HEK293 (cell line): ENCODE data around the gene IGFLR1.

ENCODE experiments used
- CTCF ChIA-PET: fragments of 350-600 bp; formaldehyde crosslinking; extraction: SDS; loops from one replicate; lab custom pipeline; 2021; ENCODE audit warnings: antibody characterized with exemption; lab: Yijun Ruan, JAX
- POLR2A ChIA-PET: fragments of 300-600 bp; formaldehyde crosslinking; extraction: SDS; loops from one replicate; lab custom pipeline; 2020; ENCODE audit warnings: antibody characterized with exemption, inconsistent platforms; lab: Yijun Ruan, JAX
- H3K27ac ChIP-seq: fragments of 200-500 bp; sonication (Bioruptor generic); 2 replicates; pipeline ENCODE4 v1.5.1; 2014; ENCODE audit warnings: low read depth, low read length, control low read depth, inconsistent platforms; ENCODE audit errors: extremely low read depth
- H3K36me3 ChIP-seq, 2 experiments: fragments of 200-500 bp in 1 of 2; sonication (Bioruptor generic) in 1 of 2; 1 replicate in 1 of 2; 2 replicates in 1 of 2; pipeline ENCODE4 v1.5.1; 2014 to 2017; ENCODE audit warnings: inconsistent platforms in 2 of 2, low read length in 2 of 2; ENCODE audit not compliant: control insufficient read depth in 2 of 2, insufficient read depth in 1 of 2
- H3K4me1 ChIP-seq: fragments of 200-500 bp; sonication (Bioruptor generic); 2 replicates; pipeline ENCODE4 v1.5.1; 2014; ENCODE audit warnings: mild to moderate bottlenecking, low read length, inconsistent platforms; ENCODE audit not compliant: control insufficient read depth, insufficient read depth
- H3K4me3 ChIP-seq: 2 replicates; pipeline ENCODE4 v1.5.1; 2011; ENCODE audit warnings: low read depth, mild to moderate bottlenecking, control low read depth, low read length, moderate library complexity
- H3K9me3 ChIP-seq: fragments of 200-500 bp; sonication (Bioruptor generic); 2 replicates; pipeline ENCODE4 v1.5.1; 2014; ENCODE audit warnings: low read depth, low read length, inconsistent platforms; ENCODE audit not compliant: control insufficient read depth, insufficient read depth
- KLF1 ChIP-seq: fragments of 450-650 bp; formaldehyde crosslinking; IDR thresholded peaks from 2 replicates; pipeline ENCODE4 v1.5.1; 2016; ENCODE audit warnings: missing biosample characterization, missing genetic modification characterization
- KLF17 ChIP-seq: fragments of 450-650 bp; formaldehyde crosslinking; IDR thresholded peaks from 2 replicates; pipeline ENCODE4 v1.5.1; 2016; ENCODE audit warnings: missing biosample characterization, missing genetic modification characterization
- KLF8 ChIP-seq: fragments of 450-650 bp; formaldehyde crosslinking; IDR thresholded peaks from 2 replicates; pipeline ENCODE4 v1.5.1; 2016; ENCODE audit warnings: missing biosample characterization, missing genetic modification characterization
- KLF9 ChIP-seq: fragments of 450-650 bp; formaldehyde crosslinking; IDR thresholded peaks from 2 replicates; pipeline ENCODE4 v1.5.1; 2016; ENCODE audit warnings: missing biosample characterization, missing genetic modification characterization, low read depth
- PRDM1 ChIP-seq: fragments of 450-650 bp; formaldehyde crosslinking; IDR thresholded peaks from 2 replicates; pipeline ENCODE4; 2016; ENCODE audit warnings: missing biosample characterization, missing genetic modification characterization
- SP3 ChIP-seq: fragments of 450-650 bp; formaldehyde crosslinking; IDR thresholded peaks from 2 replicates; pipeline ENCODE4 v1.5.1; 2016; ENCODE audit warnings: missing biosample characterization, missing genetic modification characterization
- ZBTB17 ChIP-seq: fragments of 450-650 bp; formaldehyde crosslinking; IDR thresholded peaks from 2 replicates; pipeline ENCODE4 v1.5.1; 2016; ENCODE audit warnings: missing biosample characterization, missing genetic modification characterization
- ZBTB20 ChIP-seq: fragments of 450-650 bp; formaldehyde crosslinking; IDR thresholded peaks from 2 replicates; pipeline ENCODE4 v1.5.1; 2016; ENCODE audit warnings: missing biosample characterization, missing genetic modification characterization
- ZBTB48 ChIP-seq: fragments of 450-650 bp; formaldehyde crosslinking; IDR thresholded peaks from 2 replicates; pipeline ENCODE4 v1.5.1; 2016; ENCODE audit warnings: missing biosample characterization, missing genetic modification characterization
- ZFP37 ChIP-seq: fragments of 450-650 bp; formaldehyde crosslinking; IDR thresholded peaks from 2 replicates; pipeline ENCODE4 v1.5.1; 2016; ENCODE audit warnings: missing biosample characterization, missing genetic modification characterization
- ZFP41 ChIP-seq: fragments of 450-650 bp; formaldehyde crosslinking; IDR thresholded peaks from 2 replicates; pipeline ENCODE4 v1.5.1; 2016; ENCODE audit warnings: missing biosample characterization, missing genetic modification characterization, borderline replicate concordance
- ZIC2 ChIP-seq: fragments of 450-650 bp; formaldehyde crosslinking; IDR thresholded peaks from 2 replicates; pipeline ENCODE4 v1.5.1; 2016; ENCODE audit warnings: missing biosample characterization, missing genetic modification characterization
- ZNF157 ChIP-seq: fragments of 450-650 bp; formaldehyde crosslinking; IDR thresholded peaks from 2 replicates; pipeline ENCODE4 v1.5.1; 2016; ENCODE audit warnings: missing biosample characterization, missing genetic modification characterization
- ZNF221 ChIP-seq: fragments of 450-650 bp; formaldehyde crosslinking; IDR thresholded peaks from 2 replicates; pipeline ENCODE4 v1.5.1; 2017; ENCODE audit warnings: missing biosample characterization, missing genetic modification characterization, borderline replicate concordance
- ZNF266 ChIP-seq: fragments of 450-650 bp; formaldehyde crosslinking; IDR thresholded peaks from 2 replicates; pipeline ENCODE4 v1.5.1; 2016; ENCODE audit warnings: missing biosample characterization, missing genetic modification characterization, low read depth
- ZNF37A ChIP-seq: fragments of 450-650 bp; IDR thresholded peaks from 2 replicates; pipeline ENCODE4 v1.5.1; 2018; ENCODE audit warnings: missing biosample characterization, missing genetic modification characterization
- ZNF391 ChIP-seq: fragments of 450-650 bp; formaldehyde crosslinking; IDR thresholded peaks from 2 replicates; pipeline ENCODE4 v1.5.1; 2016; ENCODE audit warnings: low read depth, missing biosample characterization, missing genetic modification characterization, borderline replicate concordance
- ZNF530 ChIP-seq: fragments of 450-650 bp; formaldehyde crosslinking; IDR thresholded peaks from 2 replicates; pipeline ENCODE4 v1.5.1; 2016; ENCODE audit warnings: low read depth, missing biosample characterization, missing genetic modification characterization
- ZNF544 ChIP-seq: fragments of 450-650 bp; formaldehyde crosslinking; IDR thresholded peaks from 2 replicates; pipeline ENCODE4 v1.5.0; 2017; ENCODE audit warnings: missing biosample characterization, missing genetic modification characterization
- ZNF629 ChIP-seq: fragments of 450-650 bp; formaldehyde crosslinking; IDR thresholded peaks from 2 replicates; pipeline ENCODE4 v1.5.1; 2017; ENCODE audit warnings: missing biosample characterization, missing genetic modification characterization
- ZNF664 ChIP-seq: fragments of 450-650 bp; formaldehyde crosslinking; IDR thresholded peaks from 2 replicates; pipeline ENCODE4 v1.5.1; 2016; ENCODE audit warnings: missing biosample characterization, missing genetic modification characterization
- ZNF791 ChIP-seq: fragments of 450-650 bp; formaldehyde crosslinking; IDR thresholded peaks from 2 replicates; pipeline ENCODE4 v1.5.1; 2016; ENCODE audit warnings: missing biosample characterization, missing genetic modification characterization
- TF ChIP-seq, protein P1 (sequence below): fragments of 450-650 bp; formaldehyde crosslinking; IDR thresholded peaks from 2 replicates; pipeline ENCODE4 v1.5.1; 2016; ENCODE audit warnings: missing biosample characterization, missing genetic modification characterization

The IGFLR1 gene

DNA sequence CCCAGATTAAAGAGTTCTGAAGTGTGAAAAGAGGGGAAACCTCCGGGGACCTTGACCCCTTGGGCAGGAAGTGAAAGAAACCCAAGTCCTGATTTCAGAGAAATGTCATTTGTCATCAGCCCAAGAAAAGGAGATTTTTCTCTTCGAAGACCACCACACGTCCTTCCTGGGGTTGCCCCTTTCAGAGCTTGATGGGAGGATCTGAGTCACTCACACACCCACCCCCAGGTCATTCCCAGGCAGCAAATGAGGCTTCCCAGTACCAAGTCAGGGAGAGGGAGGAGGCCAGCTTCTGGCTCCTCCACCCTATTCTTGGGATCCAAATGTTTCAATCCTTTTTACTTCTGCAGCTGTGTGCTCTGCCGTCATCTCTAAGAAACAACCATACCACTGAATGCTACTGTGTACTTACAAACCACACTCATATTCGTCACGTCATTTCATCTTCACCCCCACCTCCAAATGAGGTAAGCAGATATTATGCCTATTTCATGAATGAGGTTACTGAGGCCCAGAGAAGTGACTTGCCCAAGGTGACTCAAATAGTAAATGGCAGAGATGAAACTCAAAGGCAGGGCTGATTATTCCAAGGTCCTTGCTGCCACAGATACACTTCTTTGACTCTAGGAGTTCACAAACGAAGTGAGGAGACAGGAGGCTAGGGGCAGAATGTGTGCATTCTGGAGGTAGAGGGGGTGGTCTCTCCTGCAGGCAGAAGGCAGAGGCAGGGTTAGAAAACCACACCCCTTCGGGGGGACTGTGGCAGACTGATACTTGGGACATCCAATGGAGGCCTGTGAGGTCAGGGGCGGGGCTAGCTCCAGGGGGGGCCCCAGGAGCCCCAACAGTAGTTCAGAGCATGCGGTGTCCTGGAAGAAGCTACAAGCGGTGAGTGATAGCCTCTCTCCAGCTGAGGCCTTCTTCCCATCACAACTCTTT is 29.4 kb downstream of the IGFLR1 start:
- Histone ChIP-seq H3K36me3 (no peaks in the 10 kb centered on the region; a peak in 1 of 3 replicates), H3K4me1 (peaks cover 14% of the 10 kb centered on the region), H3K9me3 (no peaks in the 10 kb centered on the region), H3K27ac (no peak overlapping the region), H3K4me3 (no peak overlapping the region)
- TF ChIP-seq ZIC2 (tag by site-specific recombination) (peak; percentile 26; the same call in 1 of the 2 replicates), SP3 (0 out of 2 replicates have a peak, but pooled peaks have one; percentile 45), ZNF391 (tag by site-specific recombination) (no peak), ZBTB48 (tag by site-specific recombination) (no peak)
- CTCF ChIA-PET: interaction anchor here (0.7 to 6.0 kb wide), 9 partner anchors 8 to 202 kb away, joined by 3 to 119 read pairs (median 4); partner anchors contain the start of genes LIN37 and ZBTB32
- POLR2A ChIA-PET: interaction anchor here (0.5 to 3.9 kb wide), 10 partner anchors 8 to 801 kb away, joined by 3 to 38 read pairs (median 4); partner anchors contain the start of genes LIN37, PSENEN, U2AF1L4 and ZBTB32

DNA sequence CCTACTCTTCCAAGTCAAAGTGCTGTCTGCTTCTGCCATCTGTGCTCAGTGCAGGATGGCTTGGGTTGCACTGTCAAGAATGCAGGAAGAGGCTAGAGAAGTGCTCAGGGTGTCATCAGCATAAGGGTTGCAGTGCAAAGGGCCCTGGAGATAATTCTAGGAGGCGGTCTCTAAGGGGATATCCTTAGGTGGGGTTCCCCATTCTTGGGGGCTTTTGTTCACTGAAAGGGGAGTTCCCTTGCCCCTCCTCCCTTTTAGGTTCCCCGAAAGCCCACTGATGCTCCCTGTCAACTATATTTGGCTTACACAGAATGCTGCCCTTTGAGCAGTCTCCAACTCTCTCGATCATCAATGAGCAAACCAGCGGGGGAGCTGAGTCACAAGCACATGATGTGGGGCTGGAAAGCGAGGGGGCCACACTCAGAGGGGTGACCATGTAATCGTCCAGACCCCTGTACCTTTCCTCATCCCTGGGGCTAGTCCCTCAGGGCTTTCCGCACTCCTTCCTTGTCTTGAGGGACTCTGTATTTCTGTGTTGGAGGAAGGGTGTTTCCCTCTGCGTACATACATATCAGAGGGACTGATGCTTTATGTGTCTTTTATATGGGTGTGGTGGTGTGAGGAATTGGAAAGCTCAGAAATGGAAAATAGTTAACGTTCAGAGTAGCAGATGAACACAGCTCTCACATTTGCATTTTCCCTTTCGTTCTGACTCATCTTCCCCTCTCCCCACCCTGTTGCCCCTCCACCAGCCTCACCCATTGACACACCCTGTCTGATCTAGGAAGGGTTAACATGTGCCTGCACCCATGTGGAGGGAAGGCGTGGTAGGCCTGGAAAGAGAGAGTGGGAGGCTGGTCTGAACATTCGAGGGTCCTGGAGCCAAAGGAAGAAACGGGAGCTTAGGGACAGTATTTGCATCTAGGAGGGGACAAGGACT is 31.2 kb downstream of the IGFLR1 start:
- H3K36me3 ChIP-seq: no peaks in the 10 kb centered on the region; a peak in 1 of 3 replicates
- TF ChIP-seq ZBTB20 (peak; percentile 50; the same call in 1 of the 2 replicates), PRDM1 (peak; percentile 74), ZBTB17 (tag by site-specific recombination) (peak; percentile 29; the same call in 1 of the 2 replicates), KLF17 (peak; percentile 82; the same call in 1 of the 2 replicates), KLF1 (tag by site-specific recombination) (peak; percentile 98), ZNF664 (tag by site-specific recombination) (no peak), KLF8 (tag by site-specific recombination) (peak; percentile 33; the same call in 1 of the 2 replicates)
- TF ChIP-seq, protein P1, sequence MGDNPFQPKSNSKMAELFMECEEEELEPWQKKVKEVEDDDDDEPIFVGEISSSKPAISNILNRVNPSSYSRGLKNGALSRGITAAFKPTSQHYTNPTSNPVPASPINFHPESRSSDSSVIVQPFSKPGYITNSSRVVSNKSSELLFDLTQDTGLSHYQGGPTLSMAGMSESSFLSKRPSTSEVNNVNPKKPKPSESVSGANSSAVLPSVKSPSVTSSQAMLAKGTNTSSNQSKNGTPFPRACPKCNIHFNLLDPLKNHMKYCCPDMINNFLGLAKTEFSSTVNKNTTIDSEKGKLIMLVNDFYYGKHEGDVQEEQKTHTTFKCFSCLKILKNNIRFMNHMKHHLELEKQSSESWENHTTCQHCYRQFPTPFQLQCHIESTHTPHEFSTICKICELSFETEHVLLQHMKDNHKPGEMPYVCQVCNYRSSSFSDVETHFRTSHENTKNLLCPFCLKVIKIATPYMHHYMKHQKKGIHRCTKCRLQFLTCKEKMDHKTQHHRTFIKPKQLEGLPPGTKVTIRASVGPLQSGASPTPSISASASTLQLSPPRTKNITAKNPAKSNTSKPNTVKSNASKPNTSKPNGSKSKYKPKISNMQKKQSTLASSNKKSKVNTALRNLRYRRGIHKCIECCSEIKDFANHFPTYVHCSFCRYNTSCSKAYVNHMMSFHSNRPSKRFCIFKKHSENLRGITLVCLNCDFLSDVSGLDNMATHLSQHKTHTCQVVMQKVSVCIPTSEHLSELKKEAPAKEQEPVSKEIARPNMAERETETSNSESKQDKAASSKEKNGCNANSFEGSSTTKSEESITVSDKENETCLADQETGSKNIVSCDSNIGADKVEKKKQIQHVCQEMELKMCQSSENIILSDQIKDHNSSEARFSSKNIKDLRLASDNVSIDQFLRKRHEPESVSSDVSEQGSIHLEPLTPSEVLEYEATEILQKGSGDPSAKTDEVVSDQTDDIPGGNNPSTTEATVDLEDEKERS (tag by site-specific recombination): no peak
- H3K4me3 ChIP-seq: no peak overlapping the region
- H3K27ac ChIP-seq: 0 out of 2 replicates have a peak overlapping the region, but pooled peaks have one; percentile 20
- ChIA-PET POLR2A (interaction anchor here (0.6 to 3.9 kb wide), 5 partner anchors 8 to 210 kb away, joined by 4 to 38 read pairs (median 5); partner anchors contain the start of gene COX6B1), CTCF (interaction anchor here (0.7 to 6.0 kb wide), 6 partner anchors 10 to 216 kb away, joined by 3 to 119 read pairs (median 3); no protein-coding TSS in a partner anchor)
- peaks cover 7% of the 10 kb centered on the region for H3K4me1 ChIP-seq
- H3K9me3 ChIP-seq: no peaks in the 10 kb centered on the region

DNA sequence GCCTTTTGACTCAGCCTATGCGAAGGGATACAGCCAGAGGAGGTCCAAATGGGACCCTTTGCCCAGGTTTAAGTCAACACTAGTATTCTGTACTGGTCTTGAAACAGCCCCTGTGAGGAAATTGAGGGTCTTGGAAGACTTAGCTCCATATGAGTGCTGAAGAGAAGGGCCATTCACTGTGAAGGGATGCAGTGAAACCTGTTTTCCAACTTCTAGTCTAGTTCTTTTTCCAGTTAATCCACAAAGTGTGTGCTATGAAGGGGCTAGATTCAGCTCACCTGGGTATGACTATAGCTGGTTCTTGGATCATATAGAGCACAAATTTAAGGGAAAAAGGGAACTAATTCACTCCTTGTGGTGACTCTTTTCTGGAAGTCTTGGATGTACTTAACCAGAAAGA is 33.9 kb downstream of the IGFLR1 start:
- TF ChIP-seq ZNF221 (tag by site-specific recombination) (no peak), ZNF530 (tag by site-specific recombination) (no peak), ZNF266 (tag by site-specific recombination) (no peak), ZNF157 (no peak), KLF9 (tag by site-specific recombination) (no peak), ZNF37A (tag by site-specific recombination) (no peak), ZFP41 (tag by site-specific recombination) (no peak), ZNF629 (tag by site-specific recombination) (no peak), ZFP37 (tag by site-specific recombination) (no peak), ZNF544 (tag by site-specific recombination) (no peak), ZNF791 (tag by site-specific recombination) (no peak), KLF17 (no peak)
- no peak overlapping the region for H3K4me3 ChIP-seq
- no peaks in the 10 kb centered on the region for H3K9me3 ChIP-seq
- ChIA-PET POLR2A (interaction anchor here (0.7 to 1.4 kb wide), 6 partner anchors 7 to 112 kb away, joined by 3 to 5 read pairs (median 4); partner anchors contain the start of gene LIN37), CTCF (interaction anchor here (0.5 to 4.2 kb wide), 7 partner anchors 14 to 259 kb away, joined by 3 to 29 read pairs (median 4); no protein-coding TSS in a partner anchor)
- H3K27ac ChIP-seq: no peak overlapping the region
- 0 out of 2 replicates have a peak, but pooled peaks cover 2% of the 10 kb centered on the region for H3K4me1 ChIP-seq
- H3K36me3 ChIP-seq: no peaks in the 10 kb centered on the region; a peak in 1 of 3 replicates
